K562 (cell line): Measurements from ENCODE around the gene LRRN3. TPM values are rescaled to one million over a fixed set of nuclear protein-coding genes. Genes with fewer than 3 reads are reported as not detected.

Source experiments
- ATAC-seq: fragments of 200-7000 bp; cut with Tn5 transposase; 3 replicates; pipeline ENCODE4 v1.9.1; 2020; ENCODE audit warnings: moderate library complexity
- BruUV-seq: library from RNA; stranded (reverse); fragments of 400-500 nt; replicated peaks from 2 replicates; lab custom pipeline; 2021; lab: Mats Ljungman, UMichigan
- CTCF ChIA-PET: fragments of 300-600 bp; formaldehyde crosslinking; extraction: SDS; loops from one replicate; lab custom pipeline; 2021; ENCODE audit warnings: low intra/inter-chr PET ratio; lab: Yijun Ruan, JAX
- POLR2A ChIA-PET: fragments of 300-600, 350-650 bp; sonication (Branson Sonifier 250); formaldehyde crosslinking; extraction: SDS; loops from one replicate; lab custom pipeline; 2021; ENCODE audit warnings: antibody characterized with exemption, inconsistent platforms; lab: Yijun Ruan, JAX
- DNase-seq, 4 experiments: peaks; one replicate each; pipeline versions ENCODE4 v3.0.0 to v3.0.0-alpha.2; 2011 to 2018; ENCODE audit warnings: low spot score in 3 of 4, mixed read lengths in 3 of 4; ENCODE audit errors: extremely low read depth in 1 of 4
- FAIRE-seq: peaks from 2 replicates; lab custom pipeline; 2011; peaks lifted over from hg19 to GRCh38; lab: Jason Lieb, UNC
- H2AFZ ChIP-seq: 2 replicates; pipeline ENCODE4 v1.6.0; 2011; ENCODE audit warnings: low read depth, low read length, control low read depth, inconsistent platforms
- H3K27ac ChIP-seq: fragments of 200-600 bp; 3 replicates; pipeline ENCODE4 v1.8.0; 2011; ENCODE audit warnings: low read depth, mild to moderate bottlenecking, control low read depth, inconsistent platforms, low read length, moderate library complexity, mixed read lengths; ENCODE audit errors: extremely low read depth
- H3K27me3 ChIP-seq, 2 experiments: fragments of 300-600 bp in 1 of 2; 2 replicates in 1 of 2; 3 replicates in 1 of 2; pipeline versions ENCODE4 v1.6.0 to v1.8.0; 2011; ENCODE audit warnings: inconsistent platforms in 2 of 2, low read length in 2 of 2, mild to moderate bottlenecking in 1 of 2, mixed read lengths in 1 of 2, moderate library complexity in 1 of 2; ENCODE audit not compliant: control insufficient read depth in 2 of 2, insufficient read depth in 2 of 2
- H3K36me3 ChIP-seq: fragments of 300-600 bp; 3 replicates; pipeline ENCODE4 v1.8.0; 2011; ENCODE audit warnings: mild to moderate bottlenecking, low read length, inconsistent platforms; ENCODE audit not compliant: control insufficient read depth, insufficient read depth
- H3K4me1 ChIP-seq, 2 experiments: fragments of 200-600 bp in 1 of 2; replicated peaks in 1 of 2; 2 replicates in 1 of 2; 3 replicates in 1 of 2; pipeline versions ENCODE4 v1.5.1 to v1.8.0; 2011; ENCODE audit warnings: inconsistent platforms in 2 of 2, low read length in 2 of 2, mild to moderate bottlenecking in 1 of 2, mixed read lengths in 1 of 2, moderate library complexity in 1 of 2; ENCODE audit not compliant: control insufficient read depth in 2 of 2, insufficient read depth in 2 of 2
- H3K4me2 ChIP-seq: 2 replicates; pipeline ENCODE4 v1.6.1; 2011; ENCODE audit warnings: low read length, control low read depth, inconsistent platforms, mixed read lengths; ENCODE audit not compliant: insufficient read depth
- H3K4me3 ChIP-seq: fragments of 200-600 bp; sonication (generic), shearing (Covaris generic); 2 replicates; pipeline ENCODE4 v1.5.1; 2016; ENCODE audit warnings: control low read depth, inconsistent platforms
- H3K79me2 ChIP-seq: fragments of 200-600 bp; 3 replicates; pipeline ENCODE4 v1.8.0; 2011; ENCODE audit warnings: low read length, inconsistent platforms; ENCODE audit not compliant: control insufficient read depth, insufficient read depth
- H3K9ac ChIP-seq, 2 experiments: 2 replicates each; pipeline versions ENCODE4 v1.6.0 to v1.6.1; 2011; ENCODE audit warnings: low read depth in 2 of 2, low read length in 2 of 2, control low read depth in 1 of 2, inconsistent platforms in 1 of 2, mild to moderate bottlenecking in 1 of 2, mixed read lengths in 1 of 2; ENCODE audit not compliant: insufficient read depth in 1 of 2
- H3K9me1 ChIP-seq: one replicate; pipeline ENCODE4 v1.6.0; 2011; ENCODE audit warnings: inconsistent platforms, mild to moderate bottlenecking, low read length, moderate library complexity; ENCODE audit not compliant: control insufficient read depth, insufficient read depth
- H3K9me3 ChIP-seq: replicated peaks from 2 replicates; pipeline ENCODE4 v1.5.1; 2011; ENCODE audit warnings: low read depth, low read length, inconsistent platforms; ENCODE audit not compliant: control insufficient read depth, insufficient read depth
- H4K20me1 ChIP-seq: replicated peaks from 2 replicates; pipeline ENCODE4 v1.6.1; 2011; ENCODE audit warnings: low read length, inconsistent platforms, mixed read lengths; ENCODE audit not compliant: control insufficient read depth, insufficient read depth
- CBFA2T2 ChIP-seq: fragments of 450-650 bp; conservative IDR thresholded peaks from 2 replicates; pipeline ENCODE4 v1.6.1; 2017; ENCODE audit warnings: mild to moderate bottlenecking
- CHD2 ChIP-seq: IDR thresholded peaks from 2 replicates; pipeline ENCODE4 v1.6.1; 2011; ENCODE audit warnings: low read depth, low read length
- CTCF ChIP-seq, 3 experiments: IDR thresholded peaks in 2 of 3; conservative IDR thresholded peaks in 1 of 3; 2 replicates each; pipeline ENCODE4 v1.5.1; 2011 to 2012; ENCODE audit warnings: low read length in 3 of 3, mild to moderate bottlenecking in 3 of 3, control low read depth in 2 of 3, improper control_type of control experiment in 1 of 3, inconsistent platforms in 1 of 3, low read depth in 1 of 3, mixed read lengths in 1 of 3, moderate library complexity in 1 of 3; ENCODE audit not compliant: insufficient read depth in 2 of 3
- FOXK1 ChIP-seq: sonication (generic); formaldehyde crosslinking; IDR thresholded peaks from 2 replicates; pipeline ENCODE4 v1.8.0; 2022; ENCODE audit warnings: missing genetic modification reagents, mild to moderate bottlenecking, borderline replicate concordance
- GTF3C2 ChIP-seq: IDR thresholded peaks from 3 replicates; pipeline ENCODE4 v1.6.1; 2011; ENCODE audit warnings: borderline replicate concordance, mild to moderate bottlenecking, moderate library complexity; ENCODE audit not compliant: insufficient read length; ENCODE audit errors: extremely low read depth
- JUND ChIP-seq, 2 experiments: IDR thresholded peaks; 2 replicates in 1 of 2; 3 replicates in 1 of 2; pipeline ENCODE4 v1.6.1; 2011; ENCODE audit warnings: borderline replicate concordance in 2 of 2, low read depth in 2 of 2, low read length in 2 of 2, improper control_type of control experiment in 1 of 2, missing biosample characterization in 1 of 2, missing genetic modification characterization in 1 of 2, missing genetic modification reagents in 1 of 2
- MAZ ChIP-seq, 2 experiments: fragments of 450-650 bp in 1 of 2; sonication (generic) in 1 of 2; formaldehyde crosslinking; IDR thresholded peaks in 1 of 2; conservative IDR thresholded peaks in 1 of 2; 2 replicates each; pipeline versions ENCODE4 v1.4.0 to v1.5.0; 2020; ENCODE audit warnings: mild to moderate bottlenecking in 1 of 2, missing genetic modification reagents in 1 of 2
- NFE2 ChIP-seq: IDR thresholded peaks from 2 replicates; pipeline ENCODE4 v1.6.1; 2014; ENCODE audit warnings: antibody characterized with exemption, low read depth
- OTX1 ChIP-seq: fragments of 450-650 bp; formaldehyde crosslinking; IDR thresholded peaks from 2 replicates; pipeline ENCODE4 v1.4.0; 2022; ENCODE audit warnings: mild to moderate bottlenecking
- POLR3A ChIP-seq: IDR thresholded peaks from 2 replicates; pipeline ENCODE4 v1.6.1; 2011; ENCODE audit warnings: borderline replicate concordance, mild to moderate bottlenecking, moderate library complexity; ENCODE audit not compliant: insufficient read length, insufficient read depth; ENCODE audit errors: extremely low read depth
- SLC30A9 ChIP-seq: fragments of 250-450 bp; sonication (Bioruptor Pico); IDR thresholded peaks from 2 replicates; pipeline ENCODE4 v1.8.0; 2022; ENCODE audit warnings: mild to moderate bottlenecking, moderate library complexity
- STAT5B ChIP-seq: fragments of 250-450 bp; sonication (Bioruptor Pico); IDR thresholded peaks from 2 replicates; pipeline ENCODE4 v1.8.0; 2021; ENCODE audit warnings: mild to moderate bottlenecking, inconsistent platforms
- ZBTB43 ChIP-seq: sonication (generic); formaldehyde crosslinking; IDR thresholded peaks from 2 replicates; pipeline ENCODE4 v1.8.0; 2023; ENCODE audit warnings: mild to moderate bottlenecking, missing genetic modification reagents
- ZBTB7A ChIP-seq: IDR thresholded peaks from 2 replicates; pipeline ENCODE4 v1.6.1; 2011; ENCODE audit warnings: low read depth, mild to moderate bottlenecking, low read length, moderate library complexity, borderline replicate concordance; ENCODE audit not compliant: control insufficient read depth
- ZNF224 ChIP-seq: sonication (generic); formaldehyde crosslinking; IDR thresholded peaks from 2 replicates; pipeline ENCODE4 v1.8.0; 2022; ENCODE audit warnings: mild to moderate bottlenecking, missing genetic modification reagents
- WGBS: fragments of 100-300 bp; shearing (Covaris generic); methylation state at CpG from one replicate; pipeline ENCODE4 v1.1.6; 2016; ENCODE audit warnings: low coverage, mixed read lengths; ENCODE audit not compliant: insufficient coverage; ENCODE audit errors: missing lambda C conversion rate; 5-methylcytosine and 5-hydroxymethylcytosine counted together
- in situ Hi-C: fragments of 300-500 bp; cut with MboI; formaldehyde crosslinking; loops from 4 replicates; pipeline ENCODE4 v1.15.0; 2018; ENCODE audit warnings: inconsistent platforms, mixed read lengths
- intact Hi-C: fragments of 100-400 bp; cut with micrococcal nuclease; formaldehyde crosslinking; loops from 2 replicates; pipeline ENCODE4 v1.14.2; 2022
- polyA plus RNA-seq, 8 experiments: library from polyadenylated mRNA; depleted of rRNA in 4 of 8; stranded (reverse) in 5 of 8; unstranded in 3 of 8; fragments of >200 nt; fragmentation: Nextera tagmentation in 2 of 8; fragmentation: Illumina TruSeq in 1 of 8; extraction: Ambion mirVana in 2 of 8; extraction: Trizol in 1 of 8; gene quantifications; 2 replicates each; pipeline versions ENCODE4 v1.2.1 to v1.2.3, GENCODE V29; 2011 to 2014; ENCODE audit warnings: inconsistent platforms in 1 of 8, missing spikeins in 1 of 8
- total RNA-seq, 7 experiments: library from RNA; depleted of rRNA in 6 of 7; stranded (reverse); fragments of >200 nt in 6 of 7; fragmentation: Illumina TruSeq in 2 of 7; extraction: Trizol in 2 of 7; gene quantifications; 2 replicates each; pipeline versions ENCODE4 v1.2.1 to v1.2.3, GENCODE V29; 2011 to 2021; ENCODE audit warnings: low replicate concordance in 1 of 7

Gene LRRN3
- total and polyA plus RNA-seq, 9 of the 15 experiments (the other 6 are each of a cell fraction or from before 2014, with no cell fraction given), result 0.05 to 1.00 (median 0.20) TPM; not detected in 1

GRCh38 chr7:111140091-111140865 lies 49.4 kb downstream of the LRRN3 start:
- H2AFZ ChIP-seq, result no peak overlapping the region
- H3K4me3 ChIP-seq, result no peak overlapping the region
- CTCF ChIA-PET, result no interaction called here
- no peak for DNase-seq
- no TSS peak for BruUV-seq
- H3K9me1 ChIP-seq, result no peaks in the 10 kb centered on the region
- no peaks in the 10 kb centered on the region for H3K36me3 ChIP-seq
- 84% methylated on average over 2 of the region's 2 CpGs for WGBS
- in situ Hi-C loops, result no loop called here
- H3K27ac ChIP-seq, result no peak overlapping the region
- POLR2A ChIA-PET, result no interaction called here
- no peak for FAIRE-seq
- H3K4me2 ChIP-seq, result no peak overlapping the region
- H3K9ac ChIP-seq, result no peak overlapping the region
- H4K20me1 ChIP-seq, result no peaks in the 10 kb centered on the region
- H3K79me2 ChIP-seq, result no peaks in the 10 kb centered on the region
- ATAC-seq, result no peak
- no peak for TF ChIP-seq ZBTB43
- TF ChIP-seq FOXK1 (CRISPR knock-in tag), result no peak
- TF ChIP-seq CBFA2T2, result no peak
- TF ChIP-seq CTCF (IDR thresholded peaks at IDR 0.05 in 2 of 3, conservative IDR thresholded peaks at IDR 0.05 in 1 of 3; ENCODE audit: insufficient read depth in 2 of 3, low read depth in 1 of 3, low read length in 3 of 3), result no peak
- no peak for TF ChIP-seq CHD2
- no peak for TF ChIP-seq STAT5B
- TF ChIP-seq OTX1 (CRISPR knock-in tag), result no peak
- no peak for TF ChIP-seq ZNF224 (CRISPR knock-in tag)
- no peak for TF ChIP-seq MAZ (CRISPR knock-in tag; conservative IDR thresholded peaks at IDR 0.05 in 1 of 2, IDR thresholded peaks at IDR 0.05 in 1 of 2)
- no peak for TF ChIP-seq SLC30A9
- TF ChIP-seq GTF3C2, result no peak
- no peak for TF ChIP-seq POLR3A
- TF ChIP-seq ZBTB7A, result no peak
- no peak for TF ChIP-seq JUND (IDR thresholded peaks at IDR 0.05; ENCODE audit: borderline replicate concordance, low read depth, low read length)
- TF ChIP-seq JUND (tag; IDR thresholded peaks at IDR 0.05; ENCODE audit: borderline replicate concordance, low read depth, low read length), result no peak
- TF ChIP-seq NFE2, result no peak
- no peaks in the 10 kb centered on the region for H3K9me3 ChIP-seq
- no peaks in the 10 kb centered on the region; a peak in 2 of 5 replicates for H3K4me1 ChIP-seq
- intact Hi-C loops, result no loop called here
- H3K27me3 ChIP-seq, result no peaks in the 10 kb centered on the region
